ENCODE data around the gene RUFY1.

The RUFY1 gene

DNA sequence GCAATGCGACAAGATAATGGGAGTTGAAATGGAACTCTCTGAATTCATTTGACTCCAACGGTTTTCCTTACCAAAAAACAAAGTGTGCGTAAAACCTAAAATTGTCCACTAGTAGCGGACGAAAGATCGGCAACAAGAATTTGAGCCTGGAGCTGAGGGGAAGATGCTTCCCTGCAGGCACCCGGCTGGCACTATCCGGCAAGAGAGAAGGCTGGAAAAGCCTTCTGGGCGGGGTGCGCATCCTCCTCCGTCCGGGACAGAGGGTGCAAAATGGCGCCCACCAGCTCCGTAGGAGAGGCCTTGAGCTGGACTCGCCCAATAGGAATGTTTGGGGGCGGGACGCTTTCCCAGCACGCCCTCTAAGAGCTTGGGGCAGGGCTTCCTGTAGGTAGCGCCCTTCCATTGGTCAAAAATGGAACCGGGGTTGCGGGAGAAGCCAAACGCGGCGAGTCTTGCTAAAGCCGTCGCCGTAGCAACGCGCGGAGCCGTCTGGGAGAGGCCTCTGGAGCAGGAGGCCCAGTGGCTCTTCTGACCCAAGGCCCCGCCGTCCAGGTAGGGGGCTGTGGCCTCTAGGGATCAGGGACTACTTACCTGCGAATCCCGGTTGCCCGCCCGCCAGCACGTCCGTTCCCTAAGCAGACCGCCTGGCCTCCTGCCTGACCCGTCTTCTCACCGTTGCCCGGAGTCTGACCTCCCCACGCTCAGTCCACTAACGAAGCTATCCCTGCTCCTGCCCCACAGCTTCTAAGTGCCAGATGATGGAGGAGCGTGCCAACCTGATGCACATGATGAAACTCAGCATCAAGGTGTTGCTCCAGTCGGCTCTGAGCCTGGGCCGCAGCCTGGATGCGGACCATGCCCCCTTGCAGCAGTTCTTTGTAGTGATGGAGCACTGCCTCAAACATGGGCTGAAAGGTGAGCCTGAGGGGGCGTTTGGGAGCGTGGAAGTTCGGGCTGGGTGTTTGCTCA lies 9.2 kb downstream of the RUFY1 start:
- H3K27me3 ChIP-seq (ENCODE audit: insufficient read depth, low read length, poor library complexity) = no peaks in the 10 kb centered on the region
- H4K5ac ChIP-seq (ENCODE audit: low read length) = peak overlapping the region; percentile 7
- H3K56ac ChIP-seq (ENCODE audit: low read length) = peak overlapping the region; percentile 97
- no CpG with 5 or more reads among the region's 52 CpGs for WGBS (ENCODE audit: extremely low coverage, insufficient coverage, low lambda C conversion rate)
- H3K4me3 ChIP-seq (ENCODE audit: low read length) = peak overlapping the region; percentile 63
- H3K4me1 ChIP-seq (ENCODE audit: control insufficient read depth, low read depth, low read length) = no peaks in the 10 kb centered on the region
- H3K18ac ChIP-seq (ENCODE audit: low read length) = peak overlapping the region; percentile 72
- H3K4me2 ChIP-seq (ENCODE audit: low read length) = peak overlapping the region; percentile 75
- H3K9ac ChIP-seq (ENCODE audit: low read length) = peak overlapping the region; percentile 91
- peaks cover 8% of the 10 kb centered on the region for H3K79me1 ChIP-seq (ENCODE audit: low read length)
- H2BK15ac ChIP-seq (replicated peaks; ENCODE audit: low read depth) = no peak overlapping the region
- no peak overlapping the region for H2BK120ac ChIP-seq (ENCODE audit: low read depth, low read length)
- H3K27ac ChIP-seq (ENCODE audit: low read depth, low read length) = peak overlapping the region; percentile 93
- H2AK5ac ChIP-seq (ENCODE audit: low read length) = peak overlapping the region; percentile 59
- DNase-seq = peak; percentile 100
- H4K8ac ChIP-seq (ENCODE audit: low read depth, low read length) = no peak overlapping the region
- H3K4ac ChIP-seq (ENCODE audit: low read depth, low read length) = no peak overlapping the region
- H3K23ac ChIP-seq (ENCODE audit: low read length) = no peak overlapping the region
- H3K79me2 ChIP-seq (ENCODE audit: control insufficient read depth, insufficient read depth, low read length) = peaks cover 9% of the 10 kb centered on the region
- peaks cover 4% of the 10 kb centered on the region for H3K36me3 ChIP-seq (ENCODE audit: control insufficient read depth, insufficient read depth, low read length)
- peak overlapping the region; percentile 47 for H2BK5ac ChIP-seq (ENCODE audit: low read length)

DNA sequence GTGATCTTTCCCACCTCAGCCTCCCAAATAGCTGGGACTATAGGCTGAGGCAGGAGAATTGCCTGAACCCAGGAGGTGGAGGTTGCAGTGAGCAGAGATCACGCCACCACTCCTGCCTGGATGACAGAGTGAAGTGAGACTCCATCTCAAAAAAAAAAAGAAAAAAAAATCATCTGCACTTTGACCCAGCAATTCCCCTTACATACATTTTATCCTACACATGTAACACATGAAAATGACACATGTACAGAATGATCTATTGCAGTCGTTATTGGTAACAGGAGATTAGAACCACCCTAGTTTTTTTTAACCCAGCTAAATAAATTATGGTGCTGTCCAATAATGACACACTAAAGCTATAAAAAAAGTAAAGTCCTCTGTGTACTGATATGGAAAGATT lies 14.2 kb downstream of the RUFY1 start:
- Histone ChIP-seq H2BK5ac (ENCODE audit: low read length) (no peak overlapping the region), H3K18ac (ENCODE audit: low read length) (no peak overlapping the region), H4K5ac (ENCODE audit: low read length) (no peak overlapping the region), H3K56ac (ENCODE audit: low read length) (no peak overlapping the region), H2BK120ac (ENCODE audit: low read depth, low read length) (no peak overlapping the region), H2BK15ac (replicated peaks; ENCODE audit: low read depth) (no peak overlapping the region), H3K27ac (ENCODE audit: low read depth, low read length) (no peak overlapping the region), H3K4me3 (ENCODE audit: low read length) (no peak overlapping the region), H2AK5ac (ENCODE audit: low read length) (no peak overlapping the region), H3K4ac (ENCODE audit: low read depth, low read length) (no peak overlapping the region), H3K9ac (ENCODE audit: low read length) (no peak overlapping the region), H3K79me2 (ENCODE audit: control insufficient read depth, insufficient read depth, low read length) (peaks cover 3% of the 10 kb centered on the region), H3K4me1 (ENCODE audit: control insufficient read depth, low read depth, low read length) (no peaks in the 10 kb centered on the region), H3K4me2 (ENCODE audit: low read length) (no peak overlapping the region), H4K8ac (ENCODE audit: low read depth, low read length) (no peak overlapping the region), H3K23ac (ENCODE audit: low read length) (no peak overlapping the region), H3K79me1 (ENCODE audit: low read length) (peaks cover 4% of the 10 kb centered on the region), H3K36me3 (ENCODE audit: control insufficient read depth, insufficient read depth, low read length) (peaks cover 6% of the 10 kb centered on the region), H3K27me3 (ENCODE audit: insufficient read depth, low read length, poor library complexity) (no peaks in the 10 kb centered on the region)
- no CpG with 5 or more reads among the region's 2 CpGs for WGBS (ENCODE audit: extremely low coverage, insufficient coverage, low lambda C conversion rate)
- no peak for DNase-seq

DNA sequence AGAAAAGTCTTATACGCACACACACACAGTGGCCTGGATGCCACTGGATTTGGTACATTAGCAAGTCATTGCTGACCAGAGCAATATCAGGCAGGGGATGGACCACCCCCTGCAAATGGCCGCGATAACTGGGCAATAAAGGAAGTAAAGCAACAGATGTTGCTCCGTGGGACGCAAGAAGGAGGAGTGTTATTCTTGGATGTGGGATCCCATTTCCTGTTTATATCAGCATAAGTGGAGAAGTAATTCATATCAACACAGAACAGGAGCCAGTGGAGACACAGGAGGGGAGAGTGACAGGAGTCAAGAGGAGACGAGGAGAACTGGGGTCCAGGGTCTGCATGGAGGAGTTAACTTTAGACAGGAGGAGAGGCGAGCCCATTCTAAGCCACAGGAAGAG lies 18.4 kb downstream of the RUFY1 start:
- WGBS (ENCODE audit: extremely low coverage, insufficient coverage, low lambda C conversion rate) = no CpG with 5 or more reads among the region's 7 CpGs
- H2BK15ac ChIP-seq (replicated peaks; ENCODE audit: low read depth) = no peak overlapping the region

DNA sequence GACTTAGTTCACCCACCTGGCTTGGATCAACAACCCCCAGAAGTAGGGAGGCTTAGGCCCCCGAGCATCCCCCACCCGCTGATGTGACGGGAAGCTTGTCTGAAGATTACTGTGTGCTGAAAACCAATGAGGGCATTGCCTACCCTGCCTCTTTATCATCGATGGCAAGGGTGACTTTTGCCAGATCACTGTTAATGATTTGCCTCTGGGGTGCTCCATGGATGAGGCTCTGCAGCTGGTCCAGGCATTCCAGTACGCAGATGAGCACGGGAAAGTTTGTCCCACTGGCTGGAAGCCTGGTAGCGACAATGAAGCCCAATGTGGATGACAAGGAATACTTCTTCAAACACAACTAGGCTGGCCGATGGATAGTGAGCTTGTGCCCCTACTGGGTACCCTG lies 22.0 kb downstream of the RUFY1 start:
- Histone ChIP-seq H3K18ac (ENCODE audit: low read length) (no peak overlapping the region), H3K4me2 (ENCODE audit: low read length) (no peak overlapping the region), H3K27ac (ENCODE audit: low read depth, low read length) (no peak overlapping the region), H3K79me1 (ENCODE audit: low read length) (no peaks in the 10 kb centered on the region), H2BK5ac (ENCODE audit: low read length) (no peak overlapping the region), H4K8ac (ENCODE audit: low read depth, low read length) (no peak overlapping the region), H2BK15ac (replicated peaks; ENCODE audit: low read depth) (no peak overlapping the region), H3K56ac (ENCODE audit: low read length) (no peak overlapping the region), H3K79me2 (ENCODE audit: control insufficient read depth, insufficient read depth, low read length) (no peaks in the 10 kb centered on the region), H3K36me3 (ENCODE audit: control insufficient read depth, insufficient read depth, low read length) (peaks cover 15% of the 10 kb centered on the region), H4K5ac (ENCODE audit: low read length) (no peak overlapping the region), H3K4me1 (ENCODE audit: control insufficient read depth, low read depth, low read length) (no peaks in the 10 kb centered on the region), H2AK5ac (ENCODE audit: low read length) (no peak overlapping the region), H3K9ac (ENCODE audit: low read length) (no peak overlapping the region), H3K4ac (ENCODE audit: low read depth, low read length) (no peak overlapping the region), H3K4me3 (ENCODE audit: low read length) (no peak overlapping the region), H2BK120ac (ENCODE audit: low read depth, low read length) (no peak overlapping the region), H3K23ac (ENCODE audit: low read length) (no peak overlapping the region), H3K27me3 (ENCODE audit: insufficient read depth, low read length, poor library complexity) (no peaks in the 10 kb centered on the region)
- no peak for DNase-seq
- WGBS (ENCODE audit: extremely low coverage, insufficient coverage, low lambda C conversion rate) = no CpG with 5 or more reads among the region's 8 CpGs

More for the DNA sequence above, 18.4 kb downstream of the RUFY1 start:
- H3K79me2 ChIP-seq (ENCODE audit: control insufficient read depth, insufficient read depth, low read length) = no peaks in the 10 kb centered on the region
- no peak overlapping the region for H3K27ac ChIP-seq (ENCODE audit: low read depth, low read length)
- H2BK5ac ChIP-seq (ENCODE audit: low read length) = no peak overlapping the region
- no peaks in the 10 kb centered on the region for H3K79me1 ChIP-seq (ENCODE audit: low read length)
- H3K4me1 ChIP-seq (ENCODE audit: control insufficient read depth, low read depth, low read length) = no peaks in the 10 kb centered on the region
- no peak overlapping the region for H4K8ac ChIP-seq (ENCODE audit: low read depth, low read length)
- peaks cover 12% of the 10 kb centered on the region for H3K36me3 ChIP-seq (ENCODE audit: control insufficient read depth, insufficient read depth, low read length)
- no peak for DNase-seq
- H3K9ac ChIP-seq (ENCODE audit: low read length) = no peak overlapping the region
- no peak overlapping the region for H3K56ac ChIP-seq (ENCODE audit: low read length)
- no peak overlapping the region for H4K5ac ChIP-seq (ENCODE audit: low read length)
- H2BK120ac ChIP-seq (ENCODE audit: low read depth, low read length) = no peak overlapping the region
- no peak overlapping the region for H3K4me3 ChIP-seq (ENCODE audit: low read length)
- no peaks in the 10 kb centered on the region for H3K27me3 ChIP-seq (ENCODE audit: insufficient read depth, low read length, poor library complexity)
- no peak overlapping the region for H3K18ac ChIP-seq (ENCODE audit: low read length)
- no peak overlapping the region for H3K4ac ChIP-seq (ENCODE audit: low read depth, low read length)
- no peak overlapping the region for H3K23ac ChIP-seq (ENCODE audit: low read length)
- H2AK5ac ChIP-seq (ENCODE audit: low read length) = no peak overlapping the region
- no peak overlapping the region for H3K4me2 ChIP-seq (ENCODE audit: low read length)

DNA sequence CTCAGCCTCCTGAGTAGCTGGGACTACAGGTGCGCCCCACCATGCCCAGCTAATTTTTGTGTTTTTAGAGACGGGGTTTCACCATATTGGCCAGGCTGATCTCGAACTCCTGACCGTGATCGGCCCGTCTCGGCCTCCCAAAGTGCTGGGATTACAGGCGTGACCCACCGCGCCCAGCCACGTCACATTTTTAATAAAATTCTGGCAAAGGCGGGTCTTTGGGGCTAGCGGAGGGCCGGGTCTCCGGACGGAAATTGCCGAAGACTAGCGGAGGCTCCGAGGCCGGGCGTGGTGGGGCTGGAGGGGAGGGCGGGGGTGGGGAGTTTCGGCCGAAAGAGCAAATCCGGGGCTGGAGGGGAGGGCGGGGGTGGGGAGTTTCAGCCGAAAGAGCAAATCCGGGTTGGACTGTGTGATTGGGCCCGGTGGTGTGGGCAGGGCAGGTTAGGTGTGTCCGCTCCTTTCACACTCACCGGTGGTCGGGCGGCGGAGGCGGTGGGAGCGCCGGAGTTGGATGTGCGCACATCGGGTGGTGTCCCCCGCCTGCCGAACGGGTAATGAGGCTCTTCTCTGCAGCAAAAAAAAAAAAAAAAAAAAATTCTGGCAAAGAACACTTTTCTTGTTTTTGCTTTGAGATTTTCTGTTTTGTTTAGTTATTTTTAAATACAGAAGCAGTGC lies 27.1 kb downstream of the RUFY1 start:
- Histone ChIP-seq H4K5ac (ENCODE audit: low read length) (no peak overlapping the region), H2AK5ac (ENCODE audit: low read length) (no peak overlapping the region), H3K4ac (ENCODE audit: low read depth, low read length) (no peak overlapping the region), H3K36me3 (ENCODE audit: control insufficient read depth, insufficient read depth, low read length) (peaks cover 9% of the 10 kb centered on the region), H2BK5ac (ENCODE audit: low read length) (no peak overlapping the region), H3K27ac (ENCODE audit: low read depth, low read length) (no peak overlapping the region), H3K4me1 (ENCODE audit: control insufficient read depth, low read depth, low read length) (no peaks in the 10 kb centered on the region), H3K79me2 (ENCODE audit: control insufficient read depth, insufficient read depth, low read length) (no peaks in the 10 kb centered on the region), H3K9ac (ENCODE audit: low read length) (no peak overlapping the region), H3K23ac (ENCODE audit: low read length) (no peak overlapping the region), H3K4me3 (ENCODE audit: low read length) (no peak overlapping the region), H2BK120ac (ENCODE audit: low read depth, low read length) (no peak overlapping the region), H2BK15ac (replicated peaks; ENCODE audit: low read depth) (no peak overlapping the region), H3K79me1 (ENCODE audit: low read length) (no peaks in the 10 kb centered on the region), H4K8ac (ENCODE audit: low read depth, low read length) (no peak overlapping the region), H3K18ac (ENCODE audit: low read length) (no peak overlapping the region), H3K27me3 (ENCODE audit: insufficient read depth, low read length, poor library complexity) (no peaks in the 10 kb centered on the region), H3K56ac (ENCODE audit: low read length) (no peak overlapping the region), H3K4me2 (ENCODE audit: low read length) (no peak overlapping the region)
- no CpG with 5 or more reads among the region's 42 CpGs for WGBS (ENCODE audit: extremely low coverage, insufficient coverage, low lambda C conversion rate)
- no peak for DNase-seq

All from mesendoderm (in vitro differentiated cells).